Panc1 (cell line): ENCODE data around the gene KCTD15.

Experiments
- CTCF ChIP-seq: fragments of 450-650 bp; IDR thresholded peaks from 2 replicates; pipeline ENCODE4 v1.5.1; 2017; ENCODE audit warnings: mild to moderate bottlenecking
- TCF7L2 ChIP-seq: IDR thresholded peaks from 2 replicates; pipeline ENCODE4 v1.6.1; 2011; ENCODE audit warnings: mild to moderate bottlenecking, low read depth, low read length, inconsistent platforms

- TF ChIP-seq CTCF = no peak
- no peak for TF ChIP-seq TCF7L2
Observed at GRCh38 chr19:33823341-33823740, 26.7 kb downstream of the KCTD15 start.
